Measurements from ENCODE around the gene GOLIM4. TPM values are rescaled to one million over a fixed set of nuclear protein-coding genes. Genes with fewer than 3 reads are reported as not detected.

Gene GOLIM4
- total RNA-seq, 4 donors from 2014 or later: 9.1 to 29.6 (median 13.8) TPM

DNA sequence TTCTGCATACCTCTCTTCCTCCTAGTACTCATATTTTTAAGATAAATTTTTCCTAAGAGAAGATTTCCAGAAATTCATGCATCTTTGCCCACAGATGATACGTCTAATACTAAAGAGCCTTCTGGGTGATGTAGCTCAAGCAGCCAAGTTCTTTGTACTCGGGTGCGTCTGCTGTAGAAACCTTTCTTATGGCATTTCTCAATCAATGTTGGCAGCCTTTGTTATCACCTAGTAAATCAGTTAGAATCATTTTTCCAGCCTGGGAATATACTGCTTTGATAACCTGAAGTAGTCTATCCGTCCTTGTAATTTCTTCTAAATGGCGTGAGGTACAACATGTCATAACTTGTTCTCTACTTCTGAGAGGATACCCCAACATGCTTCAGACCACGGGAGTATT, 104.5 kb downstream of the GOLIM4 start:
- TF ChIP-seq POLR2A (IDR thresholded peaks at IDR 0.05): no peak
- TF ChIP-seq, protein P1, sequence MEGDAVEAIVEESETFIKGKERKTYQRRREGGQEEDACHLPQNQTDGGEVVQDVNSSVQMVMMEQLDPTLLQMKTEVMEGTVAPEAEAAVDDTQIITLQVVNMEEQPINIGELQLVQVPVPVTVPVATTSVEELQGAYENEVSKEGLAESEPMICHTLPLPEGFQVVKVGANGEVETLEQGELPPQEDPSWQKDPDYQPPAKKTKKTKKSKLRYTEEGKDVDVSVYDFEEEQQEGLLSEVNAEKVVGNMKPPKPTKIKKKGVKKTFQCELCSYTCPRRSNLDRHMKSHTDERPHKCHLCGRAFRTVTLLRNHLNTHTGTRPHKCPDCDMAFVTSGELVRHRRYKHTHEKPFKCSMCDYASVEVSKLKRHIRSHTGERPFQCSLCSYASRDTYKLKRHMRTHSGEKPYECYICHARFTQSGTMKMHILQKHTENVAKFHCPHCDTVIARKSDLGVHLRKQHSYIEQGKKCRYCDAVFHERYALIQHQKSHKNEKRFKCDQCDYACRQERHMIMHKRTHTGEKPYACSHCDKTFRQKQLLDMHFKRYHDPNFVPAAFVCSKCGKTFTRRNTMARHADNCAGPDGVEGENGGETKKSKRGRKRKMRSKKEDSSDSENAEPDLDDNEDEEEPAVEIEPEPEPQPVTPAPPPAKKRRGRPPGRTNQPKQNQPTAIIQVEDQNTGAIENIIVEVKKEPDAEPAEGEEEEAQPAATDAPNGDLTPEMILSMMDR (IDR thresholded peaks at IDR 0.05): no peak
- Histone ChIP-seq H3K4me1 (no peaks in the 10 kb centered on the region), H3K4me3 (no peak overlapping the region), H3K9me3 (no peaks in the 10 kb centered on the region), H3K27me3 (no peaks in the 10 kb centered on the region), H3K27ac (no peak overlapping the region), H3K36me3 (no peaks in the 10 kb centered on the region)
- DNase-seq: no peak
- intact Hi-C loops (cut with DNase I): no loop called here
- WGBS, 2 donors: 83 to 86% methylated on average over 6 of the region's 6 CpGs

DNA sequence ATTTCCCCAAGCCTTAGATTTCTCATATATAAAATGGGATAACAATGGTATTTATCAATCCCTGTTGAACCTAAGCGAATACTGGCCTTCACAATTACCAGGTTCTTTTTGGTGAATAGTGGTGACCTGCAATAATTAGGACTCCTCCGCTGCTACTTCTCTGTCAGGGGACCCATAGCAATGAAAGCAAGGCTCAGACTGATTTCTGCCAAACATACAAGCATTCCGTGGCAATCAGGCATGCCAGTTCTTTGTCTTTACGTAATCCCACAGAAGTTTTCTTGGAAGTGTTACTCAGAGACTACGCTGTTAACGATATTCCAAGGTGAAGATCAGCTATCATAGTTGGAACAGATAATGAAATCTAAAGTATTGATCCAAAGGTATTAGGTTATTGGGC, 105.7 kb downstream of the GOLIM4 start:
- Histone ChIP-seq H3K27ac (no peak overlapping the region), H3K9me3 (no peaks in the 10 kb centered on the region), H3K4me1 (no peaks in the 10 kb centered on the region), H3K4me3 (no peak overlapping the region), H3K36me3 (no peaks in the 10 kb centered on the region), H3K27me3 (no peaks in the 10 kb centered on the region)
- DNase-seq: no peak
- intact Hi-C loops (cut with DNase I): no loop called here
- no peak for TF ChIP-seq POLR2A (IDR thresholded peaks at IDR 0.05)
- TF ChIP-seq, protein P1 (IDR thresholded peaks at IDR 0.05): no peak
- 50 to 65% methylated on average over 6 of the region's 6 CpGs for WGBS, 2 donors

DNA sequence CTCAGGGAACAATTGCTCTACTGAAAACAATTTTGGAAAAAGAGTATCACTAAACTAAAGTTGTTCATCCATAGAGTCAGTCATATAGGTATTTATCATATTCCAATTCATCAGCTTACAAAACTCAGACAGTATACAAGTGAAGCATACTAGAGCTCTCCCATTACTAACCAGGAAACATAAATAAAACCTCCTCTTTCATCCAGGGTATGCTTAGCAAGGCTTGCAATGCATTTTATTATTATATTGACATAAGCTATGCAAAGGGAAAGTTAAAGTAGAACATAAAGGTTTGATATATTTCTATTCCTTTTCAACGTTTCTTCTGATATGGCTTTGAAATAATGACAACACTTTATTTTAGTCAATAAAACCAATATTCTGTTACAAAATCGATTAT, 106.7 kb downstream of the GOLIM4 start:
- intact Hi-C loops (cut with DNase I): no loop called here
- Histone ChIP-seq H3K27ac (no peak overlapping the region), H3K36me3 (no peaks in the 10 kb centered on the region), H3K4me3 (no peak overlapping the region), H3K9me3 (no peaks in the 10 kb centered on the region), H3K4me1 (no peaks in the 10 kb centered on the region), H3K27me3 (no peaks in the 10 kb centered on the region)
- DNase-seq: no peak
- whole genome bisulfite sequencing, 2 donors: 43 to 55% methylated on average over 2 of the region's 2 CpGs
- TF ChIP-seq, protein P1 (IDR thresholded peaks at IDR 0.05): no peak
- TF ChIP-seq POLR2A (IDR thresholded peaks at IDR 0.05): no peak

DNA sequence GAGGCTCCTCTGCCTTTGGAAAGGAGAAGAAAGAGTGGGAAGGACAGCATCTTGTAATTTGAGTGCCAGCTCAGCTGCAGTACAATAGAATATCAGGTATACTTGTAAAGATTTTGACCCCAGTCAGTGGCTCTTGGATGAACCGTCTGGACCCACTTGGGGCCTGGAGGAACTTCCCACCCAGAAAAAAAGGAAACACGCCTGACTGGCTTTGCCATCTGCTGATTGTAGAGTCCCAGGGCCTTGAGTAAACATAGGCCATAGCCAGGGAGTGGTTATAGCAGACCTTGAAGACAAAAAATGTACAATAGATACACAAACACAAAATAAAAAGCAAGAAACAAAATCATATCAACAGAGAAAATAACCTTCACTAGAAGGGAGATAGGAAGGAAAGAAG, 112.1 kb downstream of the GOLIM4 start:
- TF ChIP-seq, protein P1 (IDR thresholded peaks at IDR 0.05): no peak
- no peak for TF ChIP-seq POLR2A (IDR thresholded peaks at IDR 0.05)
- H3K27ac ChIP-seq: no peak overlapping the region
- 63 to 82% methylated on average over 2 of the region's 2 CpGs for WGBS, 2 donors
- no peaks in the 10 kb centered on the region for H3K9me3 ChIP-seq
- no peak for DNase-seq
- intact Hi-C loops (cut with DNase I): no loop called here
- no peaks in the 10 kb centered on the region for H3K36me3 ChIP-seq
- H3K4me1 ChIP-seq: no peaks in the 10 kb centered on the region
- no peak overlapping the region for H3K4me3 ChIP-seq
- H3K27me3 ChIP-seq: no peaks in the 10 kb centered on the region

DNA sequence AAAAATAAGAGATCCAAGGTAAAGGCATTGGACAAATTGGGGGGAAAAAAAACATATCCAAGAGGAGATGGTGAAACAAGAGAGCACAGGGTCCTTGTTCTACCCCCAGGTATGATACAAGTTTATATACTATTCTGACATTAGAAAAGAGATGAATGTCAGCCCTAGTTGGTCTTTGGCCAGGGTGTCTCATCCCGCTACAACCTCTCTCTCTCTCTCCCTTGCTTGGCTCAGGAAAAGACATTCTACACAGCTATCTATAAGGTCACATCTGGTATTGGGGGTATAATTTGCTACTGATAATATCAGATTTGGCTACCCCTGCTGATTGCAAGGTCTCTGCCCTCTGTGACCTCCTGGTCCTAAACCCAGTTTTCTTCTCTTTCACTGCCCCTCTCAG, 117.2 kb downstream of the GOLIM4 start:
- no peak overlapping the region for H3K27ac ChIP-seq

More for the DNA sequence above, 117.2 kb downstream of the GOLIM4 start:
- Histone ChIP-seq H3K4me3 (no peak overlapping the region), H3K36me3 (no peaks in the 10 kb centered on the region), H3K9me3 (no peaks in the 10 kb centered on the region), H3K4me1 (no peaks in the 10 kb centered on the region), H3K27me3 (no peaks in the 10 kb centered on the region)
- intact Hi-C loops (cut with DNase I): no loop called here
- no peak for DNase-seq
- TF ChIP-seq, protein P1 (IDR thresholded peaks at IDR 0.05): no peak
- no peak for TF ChIP-seq POLR2A (IDR thresholded peaks at IDR 0.05)
- WGBS, 2 donors: 86 to 94% methylated on average over 1 of the region's 1 CpG

Measured in esophagus squamous epithelium (tissue), 5 donors.